GM21528 (cell line): ENCODE measurements around the gene ZSWIM8.
"Not testable (repeated sequence)": the region's sequence is repeated elsewhere in the genome, so short reads cannot be mapped to it uniquely, and the experiment has no call there.

Source experiments
- ATAC-seq: cut with Tn5 transposase; IDR thresholded peaks from one replicate; pipeline ENCODE4 v1.9.1; 2021; ENCODE audit warnings: mild to moderate bottlenecking, moderate library complexity; ENCODE audit not compliant: unreplicated experiment, low FRiP score

Gene ZSWIM8

GRCh38 chr10:73771722-73772280 lies 13.6 kb upstream of the ZSWIM8 start:
- peak; percentile 55 for ATAC-seq

GRCh38 chr10:73772281-73773151 lies 12.9 kb upstream of the ZSWIM8 start:
- peak; percentile 65 for ATAC-seq

GRCh38 chr10:73773152-73773879 lies 12.1 kb upstream of the ZSWIM8 start:
- ATAC-seq, result peak; percentile 7

GRCh38 chr10:73774637-73775036 lies 10.8 kb upstream of the ZSWIM8 start:
- no peak for ATAC-seq

- no peak for ATAC-seq
These were observed 6.4 kb upstream of the ZSWIM8 start for GRCh38 chr10:73779018-73779417.

GRCh38 chr10:73779539-73780197 lies 5.7 kb upstream of the ZSWIM8 start:
- no peak for ATAC-seq

- ATAC-seq, result no peak
These were observed 5.1 kb upstream of the ZSWIM8 start for GRCh38 chr10:73780301-73780700.

- no peak for ATAC-seq
These were observed 4.4 kb upstream of the ZSWIM8 start for GRCh38 chr10:73780966-73781365.

- ATAC-seq, result no peak
These were observed 3.9 kb upstream of the ZSWIM8 start for GRCh38 chr10:73781548-73781878.

GRCh38 chr10:73781879-73782748 lies 3.3 kb upstream of the ZSWIM8 start, which contains the start of gene CHCHD1:
TSS of gene CHCHD1 (plus strand) at chr10:73782048. CDS start at chr10:73782076, 28 bp downstream.
- ATAC-seq, result peak; percentile 51

- no peak for ATAC-seq
These were observed 2.7 kb upstream of the ZSWIM8 start for GRCh38 chr10:73782749-73783085.

- peak; percentile 21 for ATAC-seq
These were observed 510 bp downstream of the ZSWIM8 start for GRCh38 chr10:73785721-73786511.

- ATAC-seq, result no peak
These were observed 1.1 kb downstream of the ZSWIM8 start for GRCh38 chr10:73786512-73786885.

GRCh38 chr10:73787031-73787800 lies 1.8 kb downstream of the ZSWIM8 start:
- ATAC-seq, result not testable (repeated sequence)

- ATAC-seq, result no peak
These were observed 3.7 kb downstream of the ZSWIM8 start for GRCh38 chr10:73788864-73789658.

GRCh38 chr10:73789659-73790055 lies 4.3 kb downstream of the ZSWIM8 start:
- no peak for ATAC-seq

- ATAC-seq, result no peak
These were observed 5.7 kb downstream of the ZSWIM8 start for GRCh38 chr10:73790886-73791625.
